Measurements from ENCODE around the gene TENT5C. TPM values are rescaled to one million over a fixed set of nuclear protein-coding genes. Genes with fewer than 3 reads are reported as not detected.

TENT5C gene
- total and polyA plus RNA-seq, 2 of the 13 experiments (the other 11 are each of a cell fraction or from before 2014, with no cell fraction given) = 0.02 to 0.38 TPM

DNA sequence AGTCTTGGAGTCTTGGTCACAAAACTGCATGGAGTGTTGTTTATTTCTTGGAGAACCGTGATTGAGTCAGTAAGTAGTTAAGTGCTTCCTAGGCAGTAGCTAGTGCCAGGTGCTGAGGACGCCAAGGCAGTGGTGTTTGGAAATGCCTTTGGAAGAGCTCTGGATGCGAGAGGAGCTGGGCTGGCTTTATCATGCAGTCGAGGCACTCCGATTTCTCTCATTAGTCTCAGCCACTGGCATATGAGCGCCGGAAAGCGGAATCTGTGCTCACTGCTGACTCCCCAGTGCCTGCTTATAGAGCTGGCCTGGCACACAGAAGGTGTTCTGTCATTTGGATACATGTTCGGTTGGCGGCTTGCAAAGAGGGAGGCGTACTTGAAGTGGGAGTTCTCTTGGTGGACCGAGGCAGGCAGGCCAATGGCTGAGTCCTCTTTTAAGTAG lies 3.6 kb downstream of the TENT5C start:
- peaks cover 18% of the 10 kb centered on the region; the same call in 1 of the 2 replicates for H3K4me1 ChIP-seq (ENCODE audit: insufficient read depth, low read length)
- H4K20me1 ChIP-seq (ENCODE audit: insufficient read depth, low read length) = no peaks in the 10 kb centered on the region
- FAIRE-seq (no peak), ATAC-seq (no peak), DNase-seq (ENCODE audit: low spot score) (no peak)
- intact Hi-C loops (cut with micrococcal nuclease; ENCODE audit: unreplicated experiment) (no loop called here), in situ Hi-C loops (cut with HindIII; ENCODE audit: extremely low pct_ligation_motif_present, low pct_unique_long_range_greater_than_20kb) (no loop called here)
- no peaks in the 10 kb centered on the region for H3K36me3 ChIP-seq (replicated peaks in 1 of 2; ENCODE audit: control insufficient read depth in 1 of 2, insufficient read depth in 2 of 2, low read length in 2 of 2)
- TF ChIP-seq PLRG1 (conservative IDR thresholded peaks at IDR 0.05) (no peak), IRX3 (CRISPR knock-in tag; IDR thresholded peaks at IDR 0.05; ENCODE audit: borderline replicate concordance, low read depth) (no peak), NR0B2 (CRISPR knock-in tag; IDR thresholded peaks at IDR 0.05) (no peak), ZNF577 (CRISPR knock-in tag; IDR thresholded peaks at IDR 0.05; ENCODE audit: borderline replicate concordance, low read depth) (no peak), ZNF441 (CRISPR knock-in tag; IDR thresholded peaks at IDR 0.05; ENCODE audit: borderline replicate concordance) (no peak), ZFP36 (IDR thresholded peaks at IDR 0.05; ENCODE audit: borderline replicate concordance, low read depth, low read length, partially characterized antibody) (no peak), MEIS1 (CRISPR knock-in tag; IDR thresholded peaks at IDR 0.05; ENCODE audit: borderline replicate concordance) (no peak), HHEX (CRISPR knock-in tag; IDR thresholded peaks at IDR 0.05) (no peak)
- TF ChIP-seq, protein P1, sequence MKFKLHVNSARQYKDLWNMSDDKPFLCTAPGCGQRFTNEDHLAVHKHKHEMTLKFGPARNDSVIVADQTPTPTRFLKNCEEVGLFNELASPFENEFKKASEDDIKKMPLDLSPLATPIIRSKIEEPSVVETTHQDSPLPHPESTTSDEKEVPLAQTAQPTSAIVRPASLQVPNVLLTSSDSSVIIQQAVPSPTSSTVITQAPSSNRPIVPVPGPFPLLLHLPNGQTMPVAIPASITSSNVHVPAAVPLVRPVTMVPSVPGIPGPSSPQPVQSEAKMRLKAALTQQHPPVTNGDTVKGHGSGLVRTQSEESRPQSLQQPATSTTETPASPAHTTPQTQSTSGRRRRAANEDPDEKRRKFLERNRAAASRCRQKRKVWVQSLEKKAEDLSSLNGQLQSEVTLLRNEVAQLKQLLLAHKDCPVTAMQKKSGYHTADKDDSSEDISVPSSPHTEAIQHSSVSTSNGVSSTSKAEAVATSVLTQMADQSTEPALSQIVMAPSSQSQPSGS (CRISPR knock-in tag; IDR thresholded peaks at IDR 0.05) = no peak
- WGBS (ENCODE audit: low lambda C conversion rate) = 33% methylated on average over 8 of the region's 12 CpGs
- H3K4me3 ChIP-seq (replicated peaks in 1 of 3; ENCODE audit: insufficient read depth in 1 of 3, low read depth in 2 of 3, low read length in 3 of 3) = no peak overlapping the region
- H3K27ac ChIP-seq (ENCODE audit: extremely low read length, insufficient read depth, low read length) = no peak overlapping the region
- ChIA-PET CTCF (ENCODE audit: low intra/inter-chr PET ratio, low total read pairs) (no interaction called here), POLR2A (no interaction called here)
- no peaks in the 10 kb centered on the region for H3K9me3 ChIP-seq (ENCODE audit: low read length)
- no peak overlapping the region for H2AFZ ChIP-seq (ENCODE audit: low read length)
- H3K4me2 ChIP-seq (ENCODE audit: low read depth, low read length) = no peak overlapping the region
- H3K9ac ChIP-seq (ENCODE audit: insufficient read depth, low read depth, low read length) = no peak overlapping the region
- H3K27me3 ChIP-seq (ENCODE audit: control insufficient read depth in 1 of 2, insufficient read depth in 2 of 2, low read length in 2 of 2) = peaks cover 5 to 22% of the 10 kb centered on the region in 2 experiments; a peak in 4 of 5 replicates
- H3K79me2 ChIP-seq (ENCODE audit: insufficient read depth, low read length) = no peaks in the 10 kb centered on the region
- no TSS peak for BruUV-seq (replicated peaks)

Data from HepG2 (cell line).